ENCODE measurements around the gene RDH13. TPM values are rescaled to one million over a fixed set of nuclear protein-coding genes. Genes with fewer than 3 reads are reported as not detected.

The RDH13 gene
- total RNA-seq, 1 experiment from 2014 or later, result 31.1 TPM

DNA sequence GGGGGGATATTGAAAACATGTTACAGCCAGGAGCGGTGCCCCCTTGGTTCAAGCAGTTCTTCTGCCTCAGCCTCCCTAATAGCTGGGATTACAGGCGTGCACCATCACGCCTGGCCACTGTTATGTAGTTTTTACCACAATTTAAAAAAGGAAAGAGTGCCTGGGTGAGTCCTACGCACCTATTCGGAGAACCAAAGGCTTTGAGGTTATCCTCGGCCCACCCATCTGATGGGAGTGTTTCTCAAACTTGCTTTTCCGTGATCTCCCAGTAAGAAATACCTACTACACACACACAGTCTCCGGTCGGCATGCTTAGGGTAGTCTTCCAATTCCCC is 20.6 kb downstream of the RDH13 start:
- ChIA-PET RAD21 (ENCODE audit: low non-redundant PET in 1 of 2, low total read pairs in 2 of 2, uncharacterized antibody in 2 of 2, unreplicated experiment in 2 of 2) (no interaction called here), CTCF (interaction anchor here (0.7 kb wide), 1 partner anchor 13 kb away, joined by 3 read pairs; no protein-coding TSS in a partner anchor), POLR2A (no interaction called here)
- H3K27me3 ChIP-seq (ENCODE audit: insufficient read depth, low read length), result no peaks in the 10 kb centered on the region
- intact Hi-C loops (cut with micrococcal nuclease), result no loop called here
- ATAC-seq (no peak), DNase-seq (ENCODE audit: low read depth, low spot score) (no peak)
- no peak overlapping the region for H3K4me2 ChIP-seq (ENCODE audit: low read length)
- no peak overlapping the region for H3K27ac ChIP-seq (ENCODE audit: low read depth, low read length)
- no peaks in the 10 kb centered on the region for H3K9me3 ChIP-seq (ENCODE audit: control insufficient read depth in 1 of 2, insufficient read depth in 1 of 2, low read depth in 1 of 2, low read length in 2 of 2)
- TF ChIP-seq ZNF274 (IDR thresholded peaks at IDR 0.05; ENCODE audit: low read depth, low read length) (no peak), JUND (IDR thresholded peaks at IDR 0.05) (no peak), EGR1 (IDR thresholded peaks at IDR 0.05; ENCODE audit: low read depth) (no peak), SP1 (IDR thresholded peaks at IDR 0.05; ENCODE audit: low read depth) (no peak), RAD21 (IDR thresholded peaks at IDR 0.05; ENCODE audit: low read depth) (no peak), CBX3 (IDR thresholded peaks at IDR 0.05; ENCODE audit: low read depth) (no peak), YY1 (IDR thresholded peaks at IDR 0.05; ENCODE audit: extremely low read depth, insufficient replicate concordance, low read depth, low read length) (no peak), POLR2AphosphoS5 (IDR thresholded peaks at IDR 0.05; ENCODE audit: low read depth, low read length) (no peak; the same call in 1 of the 2 replicates), FOSL1 (IDR thresholded peaks at IDR 0.05; ENCODE audit: low read depth) (no peak), SRF (IDR thresholded peaks at IDR 0.05; ENCODE audit: low read depth) (no peak)
- TF ChIP-seq, protein P1, sequence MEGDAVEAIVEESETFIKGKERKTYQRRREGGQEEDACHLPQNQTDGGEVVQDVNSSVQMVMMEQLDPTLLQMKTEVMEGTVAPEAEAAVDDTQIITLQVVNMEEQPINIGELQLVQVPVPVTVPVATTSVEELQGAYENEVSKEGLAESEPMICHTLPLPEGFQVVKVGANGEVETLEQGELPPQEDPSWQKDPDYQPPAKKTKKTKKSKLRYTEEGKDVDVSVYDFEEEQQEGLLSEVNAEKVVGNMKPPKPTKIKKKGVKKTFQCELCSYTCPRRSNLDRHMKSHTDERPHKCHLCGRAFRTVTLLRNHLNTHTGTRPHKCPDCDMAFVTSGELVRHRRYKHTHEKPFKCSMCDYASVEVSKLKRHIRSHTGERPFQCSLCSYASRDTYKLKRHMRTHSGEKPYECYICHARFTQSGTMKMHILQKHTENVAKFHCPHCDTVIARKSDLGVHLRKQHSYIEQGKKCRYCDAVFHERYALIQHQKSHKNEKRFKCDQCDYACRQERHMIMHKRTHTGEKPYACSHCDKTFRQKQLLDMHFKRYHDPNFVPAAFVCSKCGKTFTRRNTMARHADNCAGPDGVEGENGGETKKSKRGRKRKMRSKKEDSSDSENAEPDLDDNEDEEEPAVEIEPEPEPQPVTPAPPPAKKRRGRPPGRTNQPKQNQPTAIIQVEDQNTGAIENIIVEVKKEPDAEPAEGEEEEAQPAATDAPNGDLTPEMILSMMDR (IDR thresholded peaks at IDR 0.05 in 2 of 3, conservative IDR thresholded peaks at IDR 0.05 in 1 of 3; ENCODE audit: borderline replicate concordance in 1 of 3, insufficient read depth in 1 of 3, low read depth in 2 of 3, low read length in 2 of 3), result no peak
- TF ChIP-seq, protein P2, sequence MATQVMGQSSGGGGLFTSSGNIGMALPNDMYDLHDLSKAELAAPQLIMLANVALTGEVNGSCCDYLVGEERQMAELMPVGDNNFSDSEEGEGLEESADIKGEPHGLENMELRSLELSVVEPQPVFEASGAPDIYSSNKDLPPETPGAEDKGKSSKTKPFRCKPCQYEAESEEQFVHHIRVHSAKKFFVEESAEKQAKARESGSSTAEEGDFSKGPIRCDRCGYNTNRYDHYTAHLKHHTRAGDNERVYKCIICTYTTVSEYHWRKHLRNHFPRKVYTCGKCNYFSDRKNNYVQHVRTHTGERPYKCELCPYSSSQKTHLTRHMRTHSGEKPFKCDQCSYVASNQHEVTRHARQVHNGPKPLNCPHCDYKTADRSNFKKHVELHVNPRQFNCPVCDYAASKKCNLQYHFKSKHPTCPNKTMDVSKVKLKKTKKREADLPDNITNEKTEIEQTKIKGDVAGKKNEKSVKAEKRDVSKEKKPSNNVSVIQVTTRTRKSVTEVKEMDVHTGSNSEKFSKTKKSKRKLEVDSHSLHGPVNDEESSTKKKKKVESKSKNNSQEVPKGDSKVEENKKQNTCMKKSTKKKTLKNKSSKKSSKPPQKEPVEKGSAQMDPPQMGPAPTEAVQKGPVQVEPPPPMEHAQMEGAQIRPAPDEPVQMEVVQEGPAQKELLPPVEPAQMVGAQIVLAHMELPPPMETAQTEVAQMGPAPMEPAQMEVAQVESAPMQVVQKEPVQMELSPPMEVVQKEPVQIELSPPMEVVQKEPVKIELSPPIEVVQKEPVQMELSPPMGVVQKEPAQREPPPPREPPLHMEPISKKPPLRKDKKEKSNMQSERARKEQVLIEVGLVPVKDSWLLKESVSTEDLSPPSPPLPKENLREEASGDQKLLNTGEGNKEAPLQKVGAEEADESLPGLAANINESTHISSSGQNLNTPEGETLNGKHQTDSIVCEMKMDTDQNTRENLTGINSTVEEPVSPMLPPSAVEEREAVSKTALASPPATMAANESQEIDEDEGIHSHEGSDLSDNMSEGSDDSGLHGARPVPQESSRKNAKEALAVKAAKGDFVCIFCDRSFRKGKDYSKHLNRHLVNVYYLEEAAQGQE (IDR thresholded peaks at IDR 0.05; ENCODE audit: low read depth), result no peak
- TF ChIP-seq, protein P3, sequence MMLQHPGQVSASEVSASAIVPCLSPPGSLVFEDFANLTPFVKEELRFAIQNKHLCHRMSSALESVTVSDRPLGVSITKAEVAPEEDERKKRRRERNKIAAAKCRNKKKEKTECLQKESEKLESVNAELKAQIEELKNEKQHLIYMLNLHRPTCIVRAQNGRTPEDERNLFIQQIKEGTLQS (IDR thresholded peaks at IDR 0.05), result no peak
- TF ChIP-seq, protein P4, sequence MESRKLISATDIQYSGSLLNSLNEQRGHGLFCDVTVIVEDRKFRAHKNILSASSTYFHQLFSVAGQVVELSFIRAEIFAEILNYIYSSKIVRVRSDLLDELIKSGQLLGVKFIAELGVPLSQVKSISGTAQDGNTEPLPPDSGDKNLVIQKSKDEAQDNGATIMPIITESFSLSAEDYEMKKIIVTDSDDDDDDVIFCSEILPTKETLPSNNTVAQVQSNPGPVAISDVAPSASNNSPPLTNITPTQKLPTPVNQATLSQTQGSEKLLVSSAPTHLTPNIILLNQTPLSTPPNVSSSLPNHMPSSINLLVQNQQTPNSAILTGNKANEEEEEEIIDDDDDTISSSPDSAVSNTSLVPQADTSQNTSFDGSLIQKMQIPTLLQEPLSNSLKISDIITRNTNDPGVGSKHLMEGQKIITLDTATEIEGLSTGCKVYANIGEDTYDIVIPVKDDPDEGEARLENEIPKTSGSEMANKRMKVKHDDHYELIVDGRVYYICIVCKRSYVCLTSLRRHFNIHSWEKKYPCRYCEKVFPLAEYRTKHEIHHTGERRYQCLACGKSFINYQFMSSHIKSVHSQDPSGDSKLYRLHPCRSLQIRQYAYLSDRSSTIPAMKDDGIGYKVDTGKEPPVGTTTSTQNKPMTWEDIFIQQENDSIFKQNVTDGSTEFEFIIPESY (IDR thresholded peaks at IDR 0.05; ENCODE audit: extremely low read depth, insufficient replicate concordance, low read length), result no peak
- H3K9ac ChIP-seq (ENCODE audit: low read length), result no peak overlapping the region
- BruUV-seq (replicated peaks), result no TSS peak
- H3K4me3 ChIP-seq (replicated peaks in 1 of 2; ENCODE audit: low read depth in 1 of 2, low read length in 2 of 2), result no peak overlapping the region
- 0 out of 2 replicates have a peak, but pooled peaks cover 3% of the 10 kb centered on the region for H4K20me1 ChIP-seq (ENCODE audit: insufficient read depth)
- peaks cover 64% of the 10 kb centered on the region for H3K79me2 ChIP-seq (ENCODE audit: insufficient read depth, low read length)
- peaks cover 23 to 24% of the 10 kb centered on the region in 2 experiments; a peak in 3 of 4 replicates for H3K36me3 ChIP-seq (ENCODE audit: control insufficient read depth in 1 of 2, insufficient read depth in 2 of 2, low read length in 2 of 2)
- H3K4me1 ChIP-seq (ENCODE audit: control insufficient read depth in 1 of 2, insufficient read depth in 2 of 2, low read length in 2 of 2), result no peaks in the 10 kb centered on the region
- H2AFZ ChIP-seq (ENCODE audit: low read depth, low read length, poor library complexity, severe bottlenecking), result no peak overlapping the region
- H3K9me2 ChIP-seq (ENCODE audit: insufficient read depth), result no peaks in the 10 kb centered on the region

Measured in HCT116 (cell line).